K562 (cell line): ENCODE data around the gene KCNK3. TPM values are rescaled to one million over a fixed set of nuclear protein-coding genes. Genes with fewer than 3 reads are reported as not detected.
"Not testable (repeated sequence)": the region's sequence is repeated elsewhere in the genome, so short reads cannot be mapped to it uniquely, and the experiment has no call there.

Experiments used
- ATAC-seq: fragments of 200-7000 bp; cut with Tn5 transposase; 3 replicates; pipeline ENCODE4 v1.9.1; 2020; ENCODE audit warnings: moderate library complexity
- BruUV-seq: library from RNA; stranded (reverse); fragments of 400-500 nt; replicated peaks from 2 replicates; lab custom pipeline; 2021; lab: Mats Ljungman, UMichigan
- CTCF ChIA-PET: fragments of 300-600 bp; formaldehyde crosslinking; extraction: SDS; loops from one replicate; lab custom pipeline; 2021; ENCODE audit warnings: low intra/inter-chr PET ratio; lab: Yijun Ruan, JAX
- POLR2A ChIA-PET: fragments of 300-600, 350-650 bp; sonication (Branson Sonifier 250); formaldehyde crosslinking; extraction: SDS; loops from one replicate; lab custom pipeline; 2021; ENCODE audit warnings: antibody characterized with exemption, inconsistent platforms; lab: Yijun Ruan, JAX
- DNase-seq, 4 experiments: peaks; one replicate each; pipeline versions ENCODE4 v3.0.0 to v3.0.0-alpha.2; 2011 to 2018; ENCODE audit warnings: low spot score in 3 of 4, mixed read lengths in 3 of 4; ENCODE audit errors: extremely low read depth in 1 of 4
- FAIRE-seq: peaks from 2 replicates; lab custom pipeline; 2011; peaks lifted over from hg19 to GRCh38; lab: Jason Lieb, UNC
- H2AFZ ChIP-seq: 2 replicates; pipeline ENCODE4 v1.6.0; 2011; ENCODE audit warnings: low read depth, low read length, control low read depth, inconsistent platforms
- H3K27ac ChIP-seq: fragments of 200-600 bp; 3 replicates; pipeline ENCODE4 v1.8.0; 2011; ENCODE audit warnings: low read depth, mild to moderate bottlenecking, control low read depth, inconsistent platforms, low read length, moderate library complexity, mixed read lengths; ENCODE audit errors: extremely low read depth
- H3K27me3 ChIP-seq, 2 experiments: fragments of 300-600 bp in 1 of 2; 2 replicates in 1 of 2; 3 replicates in 1 of 2; pipeline versions ENCODE4 v1.6.0 to v1.8.0; 2011; ENCODE audit warnings: inconsistent platforms in 2 of 2, low read length in 2 of 2, mild to moderate bottlenecking in 1 of 2, mixed read lengths in 1 of 2, moderate library complexity in 1 of 2; ENCODE audit not compliant: control insufficient read depth in 2 of 2, insufficient read depth in 2 of 2
- H3K36me3 ChIP-seq: fragments of 300-600 bp; 3 replicates; pipeline ENCODE4 v1.8.0; 2011; ENCODE audit warnings: mild to moderate bottlenecking, low read length, inconsistent platforms; ENCODE audit not compliant: control insufficient read depth, insufficient read depth
- H3K4me1 ChIP-seq, 2 experiments: fragments of 200-600 bp in 1 of 2; replicated peaks in 1 of 2; 2 replicates in 1 of 2; 3 replicates in 1 of 2; pipeline versions ENCODE4 v1.5.1 to v1.8.0; 2011; ENCODE audit warnings: inconsistent platforms in 2 of 2, low read length in 2 of 2, mild to moderate bottlenecking in 1 of 2, mixed read lengths in 1 of 2, moderate library complexity in 1 of 2; ENCODE audit not compliant: control insufficient read depth in 2 of 2, insufficient read depth in 2 of 2
- H3K4me2 ChIP-seq: 2 replicates; pipeline ENCODE4 v1.6.1; 2011; ENCODE audit warnings: low read length, control low read depth, inconsistent platforms, mixed read lengths; ENCODE audit not compliant: insufficient read depth
- H3K4me3 ChIP-seq: fragments of 200-600 bp; sonication (generic), shearing (Covaris generic); 2 replicates; pipeline ENCODE4 v1.5.1; 2016; ENCODE audit warnings: control low read depth, inconsistent platforms
- H3K79me2 ChIP-seq: fragments of 200-600 bp; 3 replicates; pipeline ENCODE4 v1.8.0; 2011; ENCODE audit warnings: low read length, inconsistent platforms; ENCODE audit not compliant: control insufficient read depth, insufficient read depth
- H3K9ac ChIP-seq, 2 experiments: 2 replicates each; pipeline versions ENCODE4 v1.6.0 to v1.6.1; 2011; ENCODE audit warnings: low read depth in 2 of 2, low read length in 2 of 2, control low read depth in 1 of 2, inconsistent platforms in 1 of 2, mild to moderate bottlenecking in 1 of 2, mixed read lengths in 1 of 2; ENCODE audit not compliant: insufficient read depth in 1 of 2
- H3K9me1 ChIP-seq: one replicate; pipeline ENCODE4 v1.6.0; 2011; ENCODE audit warnings: inconsistent platforms, mild to moderate bottlenecking, low read length, moderate library complexity; ENCODE audit not compliant: control insufficient read depth, insufficient read depth
- H3K9me3 ChIP-seq: replicated peaks from 2 replicates; pipeline ENCODE4 v1.5.1; 2011; ENCODE audit warnings: low read depth, low read length, inconsistent platforms; ENCODE audit not compliant: control insufficient read depth, insufficient read depth
- H4K20me1 ChIP-seq: replicated peaks from 2 replicates; pipeline ENCODE4 v1.6.1; 2011; ENCODE audit warnings: low read length, inconsistent platforms, mixed read lengths; ENCODE audit not compliant: control insufficient read depth, insufficient read depth
- FOXJ2 ChIP-seq: fragments of 200-800 bp; sonication (Bioruptor generic); IDR thresholded peaks from 2 replicates; pipeline ENCODE4 v1.6.1; 2016; ENCODE audit warnings: missing genetic modification characterization, missing compliant biosample characterization
- PHTF2 ChIP-seq: fragments of 250-450 bp; sonication (Bioruptor Pico); IDR thresholded peaks from 2 replicates; pipeline ENCODE4 v1.5.0; 2021; ENCODE audit warnings: mild to moderate bottlenecking
- POLR3G ChIP-seq: IDR thresholded peaks from 2 replicates; pipeline ENCODE4 v1.6.1; 2011; ENCODE audit not compliant: insufficient read length, insufficient replicate concordance; ENCODE audit errors: extremely low read depth
- TRIM28 ChIP-seq: fragments of 450-650 bp; IDR thresholded peaks from 2 replicates; pipeline ENCODE4 v1.6.1; 2017
- ZNF311 ChIP-seq: fragments of 250-450 bp; sonication (Bioruptor Pico); IDR thresholded peaks from 2 replicates; pipeline ENCODE4 v1.4.0; 2020; ENCODE audit warnings: mild to moderate bottlenecking, moderate library complexity
- WGBS: fragments of 100-300 bp; shearing (Covaris generic); methylation state at CpG from one replicate; pipeline ENCODE4 v1.1.6; 2016; ENCODE audit warnings: low coverage, mixed read lengths; ENCODE audit not compliant: insufficient coverage; ENCODE audit errors: missing lambda C conversion rate; 5-methylcytosine and 5-hydroxymethylcytosine counted together
- in situ Hi-C: fragments of 300-500 bp; cut with MboI; formaldehyde crosslinking; loops from 4 replicates; pipeline ENCODE4 v1.15.0; 2018; ENCODE audit warnings: inconsistent platforms, mixed read lengths
- intact Hi-C: fragments of 100-400 bp; cut with micrococcal nuclease; formaldehyde crosslinking; loops from 2 replicates; pipeline ENCODE4 v1.14.2; 2022
- polyA plus RNA-seq, 8 experiments: library from polyadenylated mRNA; depleted of rRNA in 4 of 8; stranded (reverse) in 5 of 8; unstranded in 3 of 8; fragments of >200 nt; fragmentation: Nextera tagmentation in 2 of 8; fragmentation: Illumina TruSeq in 1 of 8; extraction: Ambion mirVana in 2 of 8; extraction: Trizol in 1 of 8; gene quantifications; 2 replicates each; pipeline versions ENCODE4 v1.2.1 to v1.2.3, GENCODE V29; 2011 to 2014; ENCODE audit warnings: inconsistent platforms in 1 of 8, missing spikeins in 1 of 8
- total RNA-seq, 7 experiments: library from RNA; depleted of rRNA in 6 of 7; stranded (reverse); fragments of >200 nt in 6 of 7; fragmentation: Illumina TruSeq in 2 of 7; extraction: Trizol in 2 of 7; gene quantifications; 2 replicates each; pipeline versions ENCODE4 v1.2.1 to v1.2.3, GENCODE V29; 2011 to 2021; ENCODE audit warnings: low replicate concordance in 1 of 7
- TF ChIP-seq, protein P1 (sequence below): sonication (generic); formaldehyde crosslinking; IDR thresholded peaks from 2 replicates; pipeline ENCODE4 v1.8.1; 2022; ENCODE audit warnings: missing genetic modification reagents
- TF ChIP-seq, protein P2 (sequence below): fragments of 450-650 bp; IDR thresholded peaks from 2 replicates; pipeline ENCODE4 v1.6.1; 2017; ENCODE audit warnings: antibody characterized with exemption
- TF ChIP-seq, protein P3 (sequence below): fragments of 450-650 bp; formaldehyde crosslinking; IDR thresholded peaks from 2 replicates; pipeline ENCODE4 v1.4.0; 2020; ENCODE audit warnings: mild to moderate bottlenecking

KCNK3 gene
- total and polyA plus RNA-seq, 9 of the 15 experiments (the other 6 are each of a cell fraction or from before 2014, with no cell fraction given): 0.01 to 0.20 (median 0.07) TPM; not detected in 5

DNA sequence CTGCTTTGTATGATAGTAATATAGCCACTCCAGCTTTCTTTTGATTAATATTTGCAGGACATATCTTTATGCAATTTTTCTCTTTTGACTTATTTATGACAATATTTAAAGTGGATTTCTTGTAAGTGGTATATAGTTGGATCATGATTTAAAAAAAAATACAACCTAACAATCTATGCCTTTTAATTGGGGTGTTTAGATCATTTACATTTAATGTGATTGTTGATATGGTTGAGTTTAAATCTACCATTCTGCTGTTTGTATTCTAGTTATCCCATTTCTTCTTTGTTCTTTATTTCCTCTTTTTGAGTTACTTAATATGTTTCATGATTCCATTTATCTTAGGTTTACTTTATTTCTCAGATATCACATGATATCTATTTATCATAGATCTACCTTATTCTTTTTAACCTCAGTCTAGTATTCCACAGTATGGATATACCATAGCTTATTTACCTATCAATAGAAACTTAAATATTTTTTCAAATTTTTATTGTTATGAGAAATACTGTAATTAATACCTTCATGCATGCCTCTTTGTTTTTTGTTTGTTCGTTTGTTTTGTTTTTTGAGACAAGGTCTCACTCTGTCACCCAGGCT is 32.1 kb upstream of the KCNK3 start (continued):
- TF ChIP-seq, protein P1, sequence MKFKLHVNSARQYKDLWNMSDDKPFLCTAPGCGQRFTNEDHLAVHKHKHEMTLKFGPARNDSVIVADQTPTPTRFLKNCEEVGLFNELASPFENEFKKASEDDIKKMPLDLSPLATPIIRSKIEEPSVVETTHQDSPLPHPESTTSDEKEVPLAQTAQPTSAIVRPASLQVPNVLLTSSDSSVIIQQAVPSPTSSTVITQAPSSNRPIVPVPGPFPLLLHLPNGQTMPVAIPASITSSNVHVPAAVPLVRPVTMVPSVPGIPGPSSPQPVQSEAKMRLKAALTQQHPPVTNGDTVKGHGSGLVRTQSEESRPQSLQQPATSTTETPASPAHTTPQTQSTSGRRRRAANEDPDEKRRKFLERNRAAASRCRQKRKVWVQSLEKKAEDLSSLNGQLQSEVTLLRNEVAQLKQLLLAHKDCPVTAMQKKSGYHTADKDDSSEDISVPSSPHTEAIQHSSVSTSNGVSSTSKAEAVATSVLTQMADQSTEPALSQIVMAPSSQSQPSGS: no peak
- TF ChIP-seq, protein P2, sequence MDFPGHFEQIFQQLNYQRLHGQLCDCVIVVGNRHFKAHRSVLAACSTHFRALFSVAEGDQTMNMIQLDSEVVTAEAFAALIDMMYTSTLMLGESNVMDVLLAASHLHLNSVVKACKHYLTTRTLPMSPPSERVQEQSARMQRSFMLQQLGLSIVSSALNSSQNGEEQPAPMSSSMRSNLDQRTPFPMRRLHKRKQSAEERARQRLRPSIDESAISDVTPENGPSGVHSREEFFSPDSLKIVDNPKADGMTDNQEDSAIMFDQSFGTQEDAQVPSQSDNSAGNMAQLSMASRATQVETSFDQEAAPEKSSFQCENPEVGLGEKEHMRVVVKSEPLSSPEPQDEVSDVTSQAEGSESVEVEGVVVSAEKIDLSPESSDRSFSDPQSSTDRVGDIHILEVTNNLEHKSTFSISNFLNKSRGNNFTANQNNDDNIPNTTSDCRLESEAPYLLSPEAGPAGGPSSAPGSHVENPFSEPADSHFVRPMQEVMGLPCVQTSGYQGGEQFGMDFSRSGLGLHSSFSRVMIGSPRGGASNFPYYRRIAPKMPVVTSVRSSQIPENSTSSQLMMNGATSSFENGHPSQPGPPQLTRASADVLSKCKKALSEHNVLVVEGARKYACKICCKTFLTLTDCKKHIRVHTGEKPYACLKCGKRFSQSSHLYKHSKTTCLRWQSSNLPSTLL: no peak
- no peak for TF ChIP-seq FOXJ2 (tag)
- TF ChIP-seq POLR3G: no peak
- TF ChIP-seq PHTF2 (CRISPR knock-in tag): no peak
- TF ChIP-seq ZNF311 (CRISPR knock-in tag): no peak
- TF ChIP-seq TRIM28: peak; percentile 74; the same call in 1 of the 2 replicates
- TF ChIP-seq, protein P3, sequence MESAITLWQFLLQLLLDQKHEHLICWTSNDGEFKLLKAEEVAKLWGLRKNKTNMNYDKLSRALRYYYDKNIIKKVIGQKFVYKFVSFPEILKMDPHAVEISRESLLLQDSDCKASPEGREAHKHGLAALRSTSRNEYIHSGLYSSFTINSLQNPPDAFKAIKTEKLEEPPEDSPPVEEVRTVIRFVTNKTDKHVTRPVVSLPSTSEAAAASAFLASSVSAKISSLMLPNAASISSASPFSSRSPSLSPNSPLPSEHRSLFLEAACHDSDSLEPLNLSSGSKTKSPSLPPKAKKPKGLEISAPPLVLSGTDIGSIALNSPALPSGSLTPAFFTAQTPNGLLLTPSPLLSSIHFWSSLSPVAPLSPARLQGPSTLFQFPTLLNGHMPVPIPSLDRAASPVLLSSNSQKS (CRISPR knock-in tag): no peak

DNA sequence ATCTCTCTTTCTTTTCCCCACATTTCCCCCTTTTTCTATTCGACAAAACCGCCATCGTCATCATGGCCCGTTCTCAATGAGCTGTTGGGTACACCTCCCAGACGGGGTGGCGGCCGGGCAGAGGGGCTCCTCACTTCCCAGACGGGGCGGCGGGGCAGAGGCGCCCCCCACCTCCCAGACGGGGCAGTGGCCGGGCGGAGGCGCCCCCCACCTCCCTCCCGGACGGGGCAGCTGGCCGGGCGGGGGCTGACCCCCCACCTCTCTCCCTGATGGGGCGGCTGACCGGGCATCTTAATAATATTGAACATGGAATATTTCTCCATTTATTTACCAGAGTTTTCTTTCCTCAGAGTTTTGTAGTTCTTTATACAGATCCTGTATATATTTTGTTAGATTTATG is 27.2 kb upstream of the KCNK3 start:
- CTCF ChIA-PET, in situ Hi-C loops, H3K27ac ChIP-seq, H3K4me1 ChIP-seq, H3K36me3 ChIP-seq, H3K9me1 ChIP-seq, intact Hi-C loops, POLR2A ChIA-PET, H3K79me2 ChIP-seq, H3K4me3 ChIP-seq, H2AFZ ChIP-seq, H3K9ac ChIP-seq, H3K4me2 ChIP-seq, FAIRE-seq, BruUV-seq, H3K9me3 ChIP-seq, ATAC-seq, DNase-seq, H4K20me1 ChIP-seq: not testable (repeated sequence)
- H3K27me3 ChIP-seq: peaks cover 5 to 11% of the 10 kb centered on the region in 2 experiments; a peak in 2 of 5 replicates
- 3% methylated on average over 8 of the region's 21 CpGs for WGBS
